Esophagus squamous epithelium (tissue), 5 donors: ENCODE results near the gene MCU. TPM values are rescaled to one million over a fixed set of nuclear protein-coding genes. Genes with fewer than 3 reads are reported as not detected.

Experiments
- DNase-seq: peaks from one replicate; lab custom pipeline; 2025; lab: John Stamatoyannopoulos, UW
- H3K27ac ChIP-seq, 4 donors: fragments of 200-600 bp; sonication (generic); one replicate each; pipeline ENCODE4 v1.5.1; 2016 to 2019; ENCODE audit warnings: mild to moderate bottlenecking in 1 of 4
- H3K27me3 ChIP-seq, 4 donors: fragments of 200-600 bp; sonication (generic); 1 replicate in 3 of 4; 2 replicates in 1 of 4; pipeline versions ENCODE4 v1.5.1 to v1.6.0; 2017 to 2021; ENCODE audit warnings: antibody characterized with exemption in 1 of 4
- H3K36me3 ChIP-seq, 3 donors: fragments of 200-600 bp; sonication (generic); one replicate each; pipeline ENCODE4 v1.5.1; 2016 to 2019
- H3K4me1 ChIP-seq, 3 donors: fragments of 200-600 bp; sonication (generic); one replicate each; pipeline ENCODE4 v1.5.1; 2017 to 2019
- H3K4me3 ChIP-seq, 4 donors: fragments of 200-600 bp; sonication (generic); 1 replicate in 3 of 4; 2 replicates in 1 of 4; pipeline ENCODE4 v1.5.1; 2016 to 2019; ENCODE audit warnings: mild to moderate bottlenecking in 2 of 4, moderate library complexity in 1 of 4
- H3K9me3 ChIP-seq, 3 donors: fragments of 200-600 bp; sonication (generic); one replicate each; pipeline ENCODE4 v1.5.1; 2016 to 2019
- POLR2A ChIP-seq, 4 donors: fragments of 450-650 bp; IDR thresholded peaks; one replicate each; pipeline ENCODE4 v1.6.1; 2017; ENCODE audit warnings: antibody characterized with exemption in 4 of 4, mild to moderate bottlenecking in 4 of 4, moderate library complexity in 3 of 4
- WGBS, 2 donors: methylation state at CpG; one replicate each; pipeline ENCODE4 v1.1.5; 2018; 5-methylcytosine and 5-hydroxymethylcytosine counted together
- intact Hi-C: fragments of 100-400 bp; cut with DNase I; formaldehyde crosslinking; loops from one replicate; pipeline ENCODE4 v1.15.0; 2022
- total RNA-seq, 4 donors: library from RNA; depleted of rRNA; stranded (reverse); fragments of >200 nt; gene quantifications; one replicate each; pipeline ENCODE4 v1.1.0, GENCODE V29; 2016
- TF ChIP-seq, protein P1 (sequence below), 6 experiments: fragments of 450-650 bp in 4 of 6; fragments of 200-600 bp in 2 of 6; sonication (generic) in 2 of 6; IDR thresholded peaks; one replicate each; pipeline ENCODE4 v1.5.1; 2016 to 2019; ENCODE audit warnings: antibody characterized with exemption in 6 of 6, mild to moderate bottlenecking in 4 of 6, moderate library complexity in 4 of 6
- donor health status: DM: yes; HTN: yes; CAD: no.

The MCU gene
- total RNA-seq, 4 donors from 2014 or later, result 19.9 to 30.0 (median 23.4) TPM

GRCh38 chr10:72660220-72660619 is 31.7 kb upstream of the MCU start:
- Histone ChIP-seq H3K27me3 (peaks cover 0 to 3% (median 0%) of the 10 kb centered on the region in 4 donors), H3K36me3 (no peaks in the 10 kb centered on the region), H3K27ac (no peak overlapping the region), H3K4me3 (no peak overlapping the region), H3K4me1 (no peaks in the 10 kb centered on the region), H3K9me3 (no peaks in the 10 kb centered on the region)
- TF ChIP-seq, protein P1, sequence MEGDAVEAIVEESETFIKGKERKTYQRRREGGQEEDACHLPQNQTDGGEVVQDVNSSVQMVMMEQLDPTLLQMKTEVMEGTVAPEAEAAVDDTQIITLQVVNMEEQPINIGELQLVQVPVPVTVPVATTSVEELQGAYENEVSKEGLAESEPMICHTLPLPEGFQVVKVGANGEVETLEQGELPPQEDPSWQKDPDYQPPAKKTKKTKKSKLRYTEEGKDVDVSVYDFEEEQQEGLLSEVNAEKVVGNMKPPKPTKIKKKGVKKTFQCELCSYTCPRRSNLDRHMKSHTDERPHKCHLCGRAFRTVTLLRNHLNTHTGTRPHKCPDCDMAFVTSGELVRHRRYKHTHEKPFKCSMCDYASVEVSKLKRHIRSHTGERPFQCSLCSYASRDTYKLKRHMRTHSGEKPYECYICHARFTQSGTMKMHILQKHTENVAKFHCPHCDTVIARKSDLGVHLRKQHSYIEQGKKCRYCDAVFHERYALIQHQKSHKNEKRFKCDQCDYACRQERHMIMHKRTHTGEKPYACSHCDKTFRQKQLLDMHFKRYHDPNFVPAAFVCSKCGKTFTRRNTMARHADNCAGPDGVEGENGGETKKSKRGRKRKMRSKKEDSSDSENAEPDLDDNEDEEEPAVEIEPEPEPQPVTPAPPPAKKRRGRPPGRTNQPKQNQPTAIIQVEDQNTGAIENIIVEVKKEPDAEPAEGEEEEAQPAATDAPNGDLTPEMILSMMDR (IDR thresholded peaks at IDR 0.05), result no peak
- no peak for TF ChIP-seq POLR2A (IDR thresholded peaks at IDR 0.05)
- intact Hi-C loops, result no loop called here
- no peak for DNase-seq

GRCh38 chr10:72661431-72661830 is 30.5 kb upstream of the MCU start:
- Histone ChIP-seq H3K27me3 (peaks cover 0 to 3% (median 0%) of the 10 kb centered on the region in 4 donors), H3K4me1 (no peaks in the 10 kb centered on the region), H3K36me3 (no peaks in the 10 kb centered on the region), H3K4me3 (no peak overlapping the region), H3K27ac (no peak overlapping the region), H3K9me3 (no peaks in the 10 kb centered on the region)
- intact Hi-C loops, result no loop called here
- DNase-seq, result no peak
- TF ChIP-seq, protein P1 (IDR thresholded peaks at IDR 0.05), result no peak
- no peak for TF ChIP-seq POLR2A (IDR thresholded peaks at IDR 0.05)
- WGBS, 2 donors, result 100% methylated on average over 1 of the region's 1 CpG

GRCh38 chr10:72663971-72664370 is 28.0 kb upstream of the MCU start:
- no peak for TF ChIP-seq POLR2A (IDR thresholded peaks at IDR 0.05)
- TF ChIP-seq, protein P1 (IDR thresholded peaks at IDR 0.05), result no peak
- intact Hi-C loops, result no loop called here
- no peak overlapping the region for H3K4me3 ChIP-seq
- no peaks in the 10 kb centered on the region for H3K36me3 ChIP-seq
- H3K4me1 ChIP-seq, result peaks cover 0 to 9% (median 0%) of the 10 kb centered on the region in 3 donors
- DNase-seq, result no peak
- H3K9me3 ChIP-seq, result no peaks in the 10 kb centered on the region
- H3K27ac ChIP-seq, result no peak overlapping the region
- H3K27me3 ChIP-seq, result peaks cover 0 to 3% (median 0%) of the 10 kb centered on the region in 4 donors

DNA sequence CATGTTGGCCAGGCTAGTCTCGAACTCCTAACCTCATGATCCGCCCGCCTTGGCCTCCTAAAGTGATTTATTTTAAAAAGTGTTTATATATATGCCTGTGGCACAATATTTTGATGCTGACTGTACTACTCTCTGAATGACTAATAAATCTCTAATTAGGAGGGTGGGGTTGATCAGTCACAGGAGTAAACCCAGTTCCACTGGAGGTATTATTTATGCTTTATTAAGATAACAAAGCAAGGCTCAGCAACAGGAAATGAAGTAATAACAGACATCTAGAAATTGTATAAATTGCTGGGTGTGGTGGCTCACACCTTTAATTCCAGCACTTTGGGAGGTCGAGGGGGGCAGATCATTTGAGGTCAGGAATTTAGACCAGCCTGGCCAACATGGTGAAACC is 26.0 kb upstream of the MCU start:
- no peak overlapping the region for H3K4me3 ChIP-seq
- no peaks in the 10 kb centered on the region for H3K9me3 ChIP-seq

DNA sequence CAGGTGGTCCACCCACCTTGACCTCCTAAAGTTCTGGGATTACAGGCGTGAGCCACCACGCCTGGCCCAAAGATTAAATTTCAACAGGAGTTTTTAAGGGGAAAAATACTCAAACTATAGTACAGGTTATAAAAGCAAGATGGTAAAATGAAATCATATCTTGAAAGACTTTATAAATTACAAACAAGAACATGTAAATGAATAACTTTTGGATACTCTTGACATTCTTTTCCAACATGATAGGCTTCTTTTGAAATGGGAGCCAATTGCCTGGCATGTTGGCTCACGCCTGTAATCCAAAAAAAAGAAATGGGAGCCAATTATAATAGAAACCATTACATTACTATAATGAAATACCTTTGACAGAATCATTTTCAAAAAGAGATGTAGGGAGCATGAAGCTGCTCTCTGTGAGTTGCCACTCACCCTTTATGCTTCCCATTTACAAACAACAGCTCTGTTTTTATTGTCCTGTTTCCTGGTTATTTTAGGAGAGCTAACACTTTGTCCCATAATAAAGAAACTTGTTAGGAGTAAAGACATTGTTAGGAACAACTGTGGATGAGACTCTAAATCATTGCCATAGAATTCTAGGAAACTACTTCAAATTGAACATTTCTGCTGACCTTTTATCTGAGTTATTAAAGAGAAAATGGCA is 24.6 kb upstream of the MCU start:
- intact Hi-C loops, result no loop called here
- TF ChIP-seq, protein P1 (IDR thresholded peaks at IDR 0.05), result no peak
- TF ChIP-seq POLR2A (IDR thresholded peaks at IDR 0.05), result no peak
- H3K4me3 ChIP-seq, result no peak overlapping the region
- no peak overlapping the region for H3K27ac ChIP-seq
- H3K27me3 ChIP-seq, result peaks cover 0 to 9% (median 0%) of the 10 kb centered on the region in 4 donors
- peaks cover 0 to 9% (median 0%) of the 10 kb centered on the region in 3 donors for H3K4me1 ChIP-seq
- 74% methylated on average over 3 of the region's 3 CpGs for WGBS, 2 donors
- no peaks in the 10 kb centered on the region for H3K36me3 ChIP-seq
- H3K9me3 ChIP-seq, result no peaks in the 10 kb centered on the region
- DNase-seq, result no peak

More for the DNA sequence above, 26.0 kb upstream of the MCU start:
- 60 to 64% methylated on average over 4 of the region's 4 CpGs for WGBS, 2 donors
- TF ChIP-seq, protein P1 (IDR thresholded peaks at IDR 0.05), result no peak
- TF ChIP-seq POLR2A (IDR thresholded peaks at IDR 0.05), result no peak
- Histone ChIP-seq H3K4me1 (peaks cover 0 to 9% (median 0%) of the 10 kb centered on the region in 3 donors), H3K27me3 (peaks cover 0 to 9% (median 0%) of the 10 kb centered on the region in 4 donors), H3K27ac (no peak overlapping the region), H3K36me3 (no peaks in the 10 kb centered on the region)
- intact Hi-C loops, result no loop called here
- DNase-seq, result no peak
